Muscle layer of duodenum (tissue), 2 donors: ENCODE measurements around the gene AGL.
"Not testable (repeated sequence)": the region's sequence is repeated elsewhere in the genome, so short reads cannot be mapped to it uniquely, and the experiment has no call there.

Experiments used
- H3K27ac ChIP-seq: one replicate; pipeline ENCODE4 v1.7.0; 2013; ENCODE audit warnings: mild to moderate bottlenecking, low read length
- H3K27me3 ChIP-seq: one replicate; pipeline ENCODE4 v1.7.0; 2013; ENCODE audit warnings: low read depth, mild to moderate bottlenecking, control low read depth, low read length
- H3K36me3 ChIP-seq, 2 donors: one replicate each; pipeline ENCODE4 v1.7.0; 2013; ENCODE audit warnings: low read length in 2 of 2, control low read depth in 1 of 2, mild to moderate bottlenecking in 1 of 2; ENCODE audit not compliant: insufficient read depth in 2 of 2, control insufficient read depth in 1 of 2
- H3K4me1 ChIP-seq, 2 donors: one replicate each; pipeline ENCODE4 v1.7.0; 2013; ENCODE audit warnings: low read length in 2 of 2, mild to moderate bottlenecking in 2 of 2, control low read depth in 1 of 2, moderate library complexity in 1 of 2; ENCODE audit not compliant: insufficient read depth in 2 of 2, control insufficient read depth in 1 of 2
- H3K4me3 ChIP-seq, 2 donors: one replicate each; pipeline ENCODE4 v1.7.0; 2013; ENCODE audit warnings: low read length in 2 of 2, low read depth in 1 of 2, mild to moderate bottlenecking in 1 of 2
- H3K9me3 ChIP-seq, 2 donors: one replicate each; pipeline ENCODE4 v1.7.0; 2013; ENCODE audit warnings: low read length in 2 of 2, control low read depth in 1 of 2, mild to moderate bottlenecking in 1 of 2; ENCODE audit not compliant: control insufficient read depth in 1 of 2
- donor health status: healthy.

The AGL gene

DNA sequence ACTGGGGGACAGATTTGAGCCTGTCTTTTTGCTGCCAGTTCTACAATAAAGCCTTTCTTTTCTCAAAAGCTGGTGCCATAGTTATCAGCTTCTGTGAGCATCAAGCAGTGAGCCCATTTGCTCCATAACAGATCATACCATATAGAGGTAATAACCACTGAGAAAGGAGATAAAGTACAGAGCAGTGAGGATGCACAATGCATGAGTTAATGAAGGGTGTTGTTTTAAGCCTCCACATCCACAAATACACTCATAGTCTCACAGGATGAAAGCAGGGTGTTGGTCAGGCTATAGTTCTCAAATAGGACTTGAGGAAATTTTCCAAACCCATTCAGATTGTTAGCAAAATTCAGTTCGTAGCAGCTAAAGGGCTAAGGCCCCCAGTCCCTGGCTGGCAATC lies 94.0 kb downstream of the AGL start:
- Histone ChIP-seq H3K27me3 (no peaks in the 10 kb centered on the region), H3K4me1 (no peaks in the 10 kb centered on the region), H3K9me3 (no peaks in the 10 kb centered on the region), H3K36me3 (no peaks in the 10 kb centered on the region), H3K27ac (no peak overlapping the region), H3K4me3 (no peak overlapping the region)

- H3K4me1 ChIP-seq = no peaks in the 10 kb centered on the region
- H3K27ac ChIP-seq = no peak overlapping the region
- H3K9me3 ChIP-seq = no peaks in the 10 kb centered on the region
- no peak overlapping the region for H3K4me3 ChIP-seq
- H3K36me3 ChIP-seq = no peaks in the 10 kb centered on the region
- no peaks in the 10 kb centered on the region for H3K27me3 ChIP-seq
These were observed 95.0 kb downstream of the AGL start for GRCh38 chr1:99945174-99945573.

DNA sequence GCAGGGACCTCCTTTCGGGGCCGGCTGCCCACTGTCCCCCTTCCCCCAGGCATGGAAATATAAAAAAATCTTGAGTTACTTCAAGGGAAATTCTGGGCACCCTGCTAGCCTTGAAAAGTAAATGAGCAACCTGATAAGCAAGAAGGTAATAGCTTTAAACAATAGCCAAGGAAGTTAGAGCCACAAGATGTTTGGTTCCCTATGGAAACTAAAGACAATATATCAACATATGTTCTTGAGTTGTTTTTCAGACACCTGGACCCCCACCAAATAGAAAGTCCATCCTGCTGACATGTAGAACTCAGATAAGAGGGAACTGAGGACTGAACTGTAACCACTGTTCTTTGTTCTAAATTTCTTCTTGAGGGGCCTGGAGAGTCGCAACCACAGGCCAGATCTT lies 100.3 kb downstream of the AGL start:
- no peaks in the 10 kb centered on the region for H3K27me3 ChIP-seq
- H3K36me3 ChIP-seq = no peaks in the 10 kb centered on the region
- H3K4me1 ChIP-seq = no peaks in the 10 kb centered on the region
- no peaks in the 10 kb centered on the region for H3K9me3 ChIP-seq
- no peak overlapping the region for H3K27ac ChIP-seq
- H3K4me3 ChIP-seq = no peak overlapping the region

GRCh38 chr1:99952522-99952921 lies 102.4 kb downstream of the AGL start:
- Histone ChIP-seq H3K4me3 (no peak overlapping the region), H3K9me3 (no peaks in the 10 kb centered on the region), H3K4me1 (no peaks in the 10 kb centered on the region), H3K27ac (no peak overlapping the region), H3K36me3 (no peaks in the 10 kb centered on the region), H3K27me3 (no peaks in the 10 kb centered on the region)

- Histone ChIP-seq H3K27ac (no peak overlapping the region), H3K27me3 (no peaks in the 10 kb centered on the region), H3K4me3 (no peak overlapping the region), H3K9me3 (no peaks in the 10 kb centered on the region), H3K36me3 (no peaks in the 10 kb centered on the region), H3K4me1 (no peaks in the 10 kb centered on the region)
These were observed 105.2 kb downstream of the AGL start for GRCh38 chr1:99955375-99955774.

DNA sequence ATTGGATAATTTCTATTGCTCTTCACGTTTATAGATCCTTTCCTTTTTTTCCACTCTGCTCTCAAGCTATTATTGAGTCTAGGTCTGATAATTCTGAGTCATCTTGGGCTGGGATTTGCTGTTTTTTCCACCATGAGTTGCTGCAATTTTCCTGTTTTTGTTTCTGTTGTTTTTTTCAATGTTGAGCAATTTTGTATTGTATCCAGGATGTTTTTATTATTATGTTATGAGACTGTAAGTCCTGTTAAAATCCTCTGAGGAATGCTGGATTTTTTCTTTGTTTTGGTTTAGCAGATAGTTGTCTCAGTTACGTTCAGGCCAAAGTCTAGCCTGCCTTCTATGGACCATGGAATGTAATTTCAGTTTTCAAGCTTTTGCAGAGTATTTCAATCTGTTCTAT lies 106.6 kb downstream of the AGL start:
- no peaks in the 10 kb centered on the region for H3K36me3 ChIP-seq
- no peak overlapping the region for H3K27ac ChIP-seq
- no peaks in the 10 kb centered on the region for H3K9me3 ChIP-seq
- no peak overlapping the region for H3K4me3 ChIP-seq
- no peaks in the 10 kb centered on the region for H3K27me3 ChIP-seq
- H3K4me1 ChIP-seq = no peaks in the 10 kb centered on the region

DNA sequence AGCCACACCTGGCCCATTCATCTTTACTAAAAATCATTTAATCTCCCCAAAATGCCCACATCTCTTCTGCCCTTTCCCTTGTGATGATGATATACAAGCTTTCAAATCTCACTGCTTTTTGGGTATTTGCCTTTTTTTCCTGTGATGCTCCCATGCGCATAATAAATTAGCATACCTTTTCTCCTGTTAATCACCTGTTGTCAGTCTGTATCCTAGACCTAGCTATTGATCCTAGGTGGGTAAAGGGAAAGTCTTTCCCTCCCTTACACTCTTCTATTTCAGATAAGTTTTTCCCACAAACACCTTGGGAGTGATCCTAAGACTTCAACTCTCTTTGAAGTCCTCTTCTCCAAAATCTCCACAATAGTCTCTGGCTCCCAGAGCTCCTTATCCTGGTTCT lies 107.7 kb downstream of the AGL start:
- Histone ChIP-seq H3K27me3 (no peaks in the 10 kb centered on the region), H3K9me3 (no peaks in the 10 kb centered on the region), H3K4me3 (no peak overlapping the region), H3K27ac (no peak overlapping the region), H3K4me1 (no peaks in the 10 kb centered on the region), H3K36me3 (no peaks in the 10 kb centered on the region)

GRCh38 chr1:99959189-99959705 lies 109.1 kb downstream of the AGL start:
- not testable (repeated sequence) for H3K4me3 ChIP-seq, H3K9me3 ChIP-seq, H3K27me3 ChIP-seq, H3K36me3 ChIP-seq, H3K27ac ChIP-seq, H3K4me1 ChIP-seq

GRCh38 chr1:99960260-99960659 lies 110.1 kb downstream of the AGL start:
- not testable (repeated sequence) for H3K9me3 ChIP-seq, H3K27me3 ChIP-seq, H3K4me1 ChIP-seq, H3K4me3 ChIP-seq, H3K36me3 ChIP-seq, H3K27ac ChIP-seq

DNA sequence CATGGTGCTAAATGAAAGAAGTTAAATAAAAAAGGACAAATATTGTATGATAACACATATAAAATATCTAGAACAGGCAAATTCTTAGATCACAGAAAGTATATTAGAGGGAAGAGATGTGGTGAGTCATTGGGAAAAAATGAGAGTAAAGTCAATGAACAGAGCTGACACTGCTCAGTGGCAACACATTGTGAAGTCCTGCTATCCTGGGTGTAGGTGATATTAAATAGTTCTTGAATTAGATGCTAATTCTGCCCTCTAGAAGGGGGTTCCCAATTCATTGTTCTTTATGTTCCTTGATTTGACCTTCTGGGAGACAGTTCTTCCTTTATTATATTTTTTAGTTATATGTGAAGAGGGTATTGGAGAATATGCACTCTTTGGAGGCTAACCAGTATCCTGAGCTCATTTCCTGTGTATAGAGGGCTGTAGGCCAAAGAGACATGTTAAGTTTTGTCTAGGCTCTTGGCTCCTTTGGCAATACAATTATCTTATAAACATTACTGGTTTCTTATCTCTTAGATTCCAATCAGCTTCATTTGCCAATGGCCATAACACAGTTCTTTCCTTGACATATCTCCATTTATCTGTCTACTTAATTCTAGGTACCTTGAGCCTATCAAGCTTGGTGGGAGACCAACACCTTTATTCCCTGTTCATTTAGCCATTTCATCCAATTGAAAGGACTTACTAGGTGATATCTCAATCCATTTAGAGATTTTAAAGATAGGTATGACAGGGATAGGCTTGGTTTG lies 113.1 kb downstream of the AGL start:
- Histone ChIP-seq H3K27me3 (no peaks in the 10 kb centered on the region), H3K4me1 (no peaks in the 10 kb centered on the region), H3K9me3 (no peaks in the 10 kb centered on the region), H3K36me3 (no peaks in the 10 kb centered on the region), H3K27ac (no peak overlapping the region), H3K4me3 (no peak overlapping the region)

GRCh38 chr1:99964806-99965205 lies 114.6 kb downstream of the AGL start:
- peaks cover 4 to 5% of the 10 kb centered on the region in 2 donors for H3K4me1 ChIP-seq
- no peak overlapping the region for H3K4me3 ChIP-seq
- no peaks in the 10 kb centered on the region for H3K27me3 ChIP-seq
- H3K27ac ChIP-seq = no peak overlapping the region
- no peaks in the 10 kb centered on the region for H3K36me3 ChIP-seq
- H3K9me3 ChIP-seq = no peaks in the 10 kb centered on the region
